Astrocyte (in vitro differentiated cells and primary cell): ENCODE data around the gene ROBO3.

Source experiments
- EZH2 ChIP-seq: IDR thresholded peaks from 2 replicates; pipeline ENCODE4 v1.6.1; 2012; ENCODE audit warnings: mild to moderate bottlenecking, low read length, inconsistent platforms; ENCODE audit not compliant: insufficient read depth
- TF ChIP-seq, protein P1 (sequence below): IDR thresholded peaks from 2 replicates; pipeline ENCODE4 v1.5.1; 2011; ENCODE audit warnings: low read depth, mild to moderate bottlenecking, inconsistent platforms, low read length, moderate library complexity; ENCODE audit not compliant: insufficient read depth

GRCh38 chr11:124887667-124888013 lies 22.4 kb downstream of the ROBO3 start:
- TF ChIP-seq, protein P1, sequence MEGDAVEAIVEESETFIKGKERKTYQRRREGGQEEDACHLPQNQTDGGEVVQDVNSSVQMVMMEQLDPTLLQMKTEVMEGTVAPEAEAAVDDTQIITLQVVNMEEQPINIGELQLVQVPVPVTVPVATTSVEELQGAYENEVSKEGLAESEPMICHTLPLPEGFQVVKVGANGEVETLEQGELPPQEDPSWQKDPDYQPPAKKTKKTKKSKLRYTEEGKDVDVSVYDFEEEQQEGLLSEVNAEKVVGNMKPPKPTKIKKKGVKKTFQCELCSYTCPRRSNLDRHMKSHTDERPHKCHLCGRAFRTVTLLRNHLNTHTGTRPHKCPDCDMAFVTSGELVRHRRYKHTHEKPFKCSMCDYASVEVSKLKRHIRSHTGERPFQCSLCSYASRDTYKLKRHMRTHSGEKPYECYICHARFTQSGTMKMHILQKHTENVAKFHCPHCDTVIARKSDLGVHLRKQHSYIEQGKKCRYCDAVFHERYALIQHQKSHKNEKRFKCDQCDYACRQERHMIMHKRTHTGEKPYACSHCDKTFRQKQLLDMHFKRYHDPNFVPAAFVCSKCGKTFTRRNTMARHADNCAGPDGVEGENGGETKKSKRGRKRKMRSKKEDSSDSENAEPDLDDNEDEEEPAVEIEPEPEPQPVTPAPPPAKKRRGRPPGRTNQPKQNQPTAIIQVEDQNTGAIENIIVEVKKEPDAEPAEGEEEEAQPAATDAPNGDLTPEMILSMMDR, result no peak
- no peak for TF ChIP-seq EZH2
